SK-N-SH (cell line): Measurements from ENCODE around the gene LRMDA. TPM values are rescaled to one million over a fixed set of nuclear protein-coding genes. Genes with fewer than 3 reads are reported as not detected.

Experiments used
- CTCF ChIA-PET: fragments of 300-600, 350-600 bp; formaldehyde crosslinking; extraction: SDS; loops from one replicate; lab custom pipeline; 2021; lab: Yijun Ruan, JAX
- POLR2A ChIA-PET: fragments of 350-600 bp; sonication (Branson Sonifier 250); formaldehyde crosslinking; extraction: SDS; loops from one replicate; lab custom pipeline; 2020; ENCODE audit warnings: antibody characterized with exemption, inconsistent platforms; lab: Yijun Ruan, JAX
- DNase-seq: peaks from one replicate; pipeline ENCODE4 v3.0.0; 2012
- H2AFZ ChIP-seq: fragments of 200-600 bp; sonication (generic); 2 replicates; pipeline ENCODE4 v1.8.1; 2016; ENCODE audit warnings: antibody characterized with exemption, mild to moderate bottlenecking, low read depth
- H3F3A ChIP-seq: fragments of 200-600 bp; sonication (generic); replicated peaks from 2 replicates; pipeline ENCODE3; 2016; ENCODE audit warnings: antibody characterized with exemption, mild to moderate bottlenecking; ENCODE audit not compliant: insufficient read depth
- H3K27ac ChIP-seq, 2 experiments: fragments of 200-500 bp in 1 of 2; fragments of 200-600 bp in 1 of 2; sonication (Bioruptor generic) in 1 of 2; sonication (generic), shearing (Covaris generic) in 1 of 2; 2 replicates each; pipeline versions ENCODE4 v1.5.1 to v1.6.1; 2014 to 2016; ENCODE audit warnings: low read depth in 2 of 2, inconsistent platforms in 1 of 2, low read length in 1 of 2, mild to moderate bottlenecking in 1 of 2, mixed read lengths in 1 of 2
- H3K27me3 ChIP-seq: fragments of 200-600 bp; sonication (generic), shearing (Covaris generic); 2 replicates; pipeline ENCODE4 v1.6.1; 2016; ENCODE audit warnings: mixed run types; ENCODE audit not compliant: insufficient read depth
- H3K36me3 ChIP-seq, 2 experiments: fragments of 200-500 bp in 1 of 2; fragments of 200-600 bp in 1 of 2; sonication (Bioruptor generic) in 1 of 2; sonication (generic) in 1 of 2; replicated peaks in 1 of 2; 2 replicates each; pipeline versions ENCODE3 to v1.5.1; 2014 to 2016; ENCODE audit warnings: low read length in 1 of 2, mild to moderate bottlenecking in 1 of 2; ENCODE audit not compliant: insufficient read depth in 2 of 2, control insufficient read depth in 1 of 2
- H3K4me1 ChIP-seq, 2 experiments: fragments of 200-500 bp in 1 of 2; fragments of 200-600 bp in 1 of 2; sonication (Bioruptor generic) in 1 of 2; sonication (generic), shearing (Covaris generic) in 1 of 2; 2 replicates each; pipeline versions ENCODE4 v1.5.1 to v1.6.1; 2014 to 2016; ENCODE audit warnings: low read depth in 1 of 2, low read length in 1 of 2, mixed run types in 1 of 2; ENCODE audit not compliant: insufficient read depth in 2 of 2, control insufficient read depth in 1 of 2
- H3K4me2 ChIP-seq: fragments of 200-600 bp; sonication (generic), shearing (Covaris generic); 2 replicates; pipeline ENCODE4 v1.6.1; 2017; ENCODE audit warnings: mixed run types
- H3K4me3 ChIP-seq, 2 experiments: fragments of 200-500 bp in 1 of 2; fragments of 200-600 bp in 1 of 2; sonication (Bioruptor generic) in 1 of 2; sonication (generic), shearing (Covaris generic) in 1 of 2; 2 replicates each; pipeline versions ENCODE4 v1.5.1 to v1.8.1; 2014 to 2016; ENCODE audit warnings: low read depth in 2 of 2, inconsistent platforms in 1 of 2, low read length in 1 of 2, mild to moderate bottlenecking in 1 of 2, mixed read lengths in 1 of 2, moderate library complexity in 1 of 2
- H3K79me2 ChIP-seq: fragments of 200-600 bp; sonication (generic); 2 replicates; pipeline ENCODE4 v1.8.1; 2017; ENCODE audit warnings: mild to moderate bottlenecking; ENCODE audit not compliant: insufficient read depth
- H3K9ac ChIP-seq: fragments of 200-600 bp; sonication (generic); 2 replicates; pipeline ENCODE4 v1.6.1; 2017; ENCODE audit warnings: mixed run types
- H3K9me2 ChIP-seq: fragments of 200-600 bp; sonication (generic); 2 replicates; pipeline ENCODE4 v1.6.1; 2017; ENCODE audit warnings: mixed run types
- H3K9me3 ChIP-seq: fragments of 200-600 bp; sonication (generic); 2 replicates; pipeline ENCODE4 v1.6.1; 2017; ENCODE audit warnings: mixed run types, mild to moderate bottlenecking, moderate library complexity
- H4K20me1 ChIP-seq: fragments of 200-600 bp; sonication (generic); 2 replicates; pipeline ENCODE4 v1.6.1; 2017; ENCODE audit warnings: mild to moderate bottlenecking, mixed run types; ENCODE audit not compliant: insufficient read depth
- CHD2 ChIP-seq: fragments of 150-350 bp; IDR thresholded peaks from 2 replicates; pipeline ENCODE4 v1.6.1; 2018; ENCODE audit warnings: low read length; ENCODE audit not compliant: partially characterized antibody
- CTCF ChIP-seq: fragments of 200-600 bp; sonication (generic); IDR thresholded peaks from 2 replicates; pipeline ENCODE4 v1.6.1; 2017; ENCODE audit warnings: antibody characterized with exemption, mild to moderate bottlenecking, moderate library complexity
- ELF1 ChIP-seq: IDR thresholded peaks from 2 replicates; pipeline ENCODE4 v1.4.0; 2012
- EP300 ChIP-seq, 2 experiments: IDR thresholded peaks; 2 replicates each; pipeline versions ENCODE4 v1.4.0 to v1.6.1; 2012; ENCODE audit warnings: borderline replicate concordance in 1 of 2, low read depth in 1 of 2, low read length in 1 of 2
- EZH2phosphoT487 ChIP-seq: fragments of 200-600 bp; sonication (generic); IDR thresholded peaks from 2 replicates; pipeline ENCODE4 v1.6.1; 2017; ENCODE audit warnings: low read depth, mixed run types, mild to moderate bottlenecking, antibody characterized with exemption, moderate library complexity, borderline replicate concordance
- FOSL2 ChIP-seq: IDR thresholded peaks from 2 replicates; pipeline ENCODE4 v1.4.0; 2012; ENCODE audit warnings: low read depth, mild to moderate bottlenecking, moderate library complexity, borderline replicate concordance
- FOXJ3 ChIP-seq: sonication (generic); formaldehyde crosslinking; IDR thresholded peaks from 2 replicates; pipeline ENCODE4 v1.5.1; 2020; ENCODE audit warnings: mild to moderate bottlenecking, missing genetic modification reagents
- FOXM1 ChIP-seq: IDR thresholded peaks from 2 replicates; pipeline ENCODE4 v1.4.0; 2012; ENCODE audit warnings: low read depth, mild to moderate bottlenecking
- GABPA ChIP-seq: IDR thresholded peaks from 2 replicates; pipeline ENCODE4 v1.4.0; 2012; ENCODE audit warnings: low read depth, mild to moderate bottlenecking
- GATA2 ChIP-seq: sonication (generic); formaldehyde crosslinking; IDR thresholded peaks from 2 replicates; pipeline ENCODE4 v1.5.0; 2020; ENCODE audit warnings: mild to moderate bottlenecking, missing genetic modification reagents
- JUND ChIP-seq: IDR thresholded peaks from 2 replicates; pipeline ENCODE4 v1.4.0; 2012
- MAX ChIP-seq: IDR thresholded peaks from 2 replicates; pipeline ENCODE4 v1.4.0; 2012; ENCODE audit warnings: low read depth
- MXI1 ChIP-seq: IDR thresholded peaks from 2 replicates; pipeline ENCODE4 v1.6.1; 2012; ENCODE audit warnings: mild to moderate bottlenecking, low read depth, low read length, improper control_type of control experiment
- NFIC ChIP-seq: IDR thresholded peaks from 2 replicates; pipeline ENCODE4 v1.4.0; 2012; ENCODE audit warnings: borderline replicate concordance
- POLR2AphosphoS5 ChIP-seq: IDR thresholded peaks from 2 replicates; pipeline ENCODE4 v1.6.1; 2012; ENCODE audit warnings: low read depth, low read length
- RCOR1 ChIP-seq: fragments of 150-350 bp; IDR thresholded peaks from 2 replicates; pipeline ENCODE4 v1.6.1; 2017; ENCODE audit warnings: antibody characterized with exemption, low read length
- RFX5 ChIP-seq: IDR thresholded peaks from 2 replicates; pipeline ENCODE4 v1.6.1; 2012; ENCODE audit warnings: mild to moderate bottlenecking, improper control_type of control experiment, low read length
- RXRA ChIP-seq: IDR thresholded peaks from 2 replicates; pipeline ENCODE4 v1.4.0; 2012; ENCODE audit warnings: low read depth, mild to moderate bottlenecking, borderline replicate concordance
- SIN3A ChIP-seq: IDR thresholded peaks from 2 replicates; pipeline ENCODE4 v1.6.1; 2012; ENCODE audit warnings: low read depth, mild to moderate bottlenecking, low read length, moderate library complexity, borderline replicate concordance
- SMC3 ChIP-seq: IDR thresholded peaks from 2 replicates; pipeline ENCODE4 v1.6.1; 2012; ENCODE audit warnings: low read depth, low read length, improper control_type of control experiment
- TCF12 ChIP-seq: IDR thresholded peaks from 2 replicates; pipeline ENCODE4 v1.4.0; 2012
- TEAD4 ChIP-seq: IDR thresholded peaks from 2 replicates; pipeline ENCODE4 v1.4.0; 2012; ENCODE audit warnings: mild to moderate bottlenecking, borderline replicate concordance; ENCODE audit not compliant: insufficient read depth
- WGBS: methylation state at CpG from one replicate; pipeline ENCODE4 v1.1.6; 2017; ENCODE audit warnings: low lambda C conversion rate; 5-methylcytosine and 5-hydroxymethylcytosine counted together
- polyA plus RNA-seq, 3 experiments: library from polyadenylated mRNA; depleted of rRNA; stranded (reverse); fragments of >200 nt; gene quantifications; 2 replicates each; pipeline ENCODE4 v1.2.3, GENCODE V29; 2012
- TF ChIP-seq, protein P1 (sequence below): fragments of 150-350 bp; IDR thresholded peaks from 2 replicates; pipeline ENCODE4 v1.6.1; 2016; ENCODE audit warnings: mild to moderate bottlenecking, low read depth, low read length
- TF ChIP-seq, protein P2 (sequence below): IDR thresholded peaks from 2 replicates; pipeline ENCODE4 v1.4.0; 2012; ENCODE audit warnings: low read depth, borderline replicate concordance
- TF ChIP-seq, protein P3 (sequence below): fragments of 150-350 bp; IDR thresholded peaks from 2 replicates; pipeline ENCODE4 v1.6.1; 2017; ENCODE audit warnings: antibody characterized with exemption, low read length, low read depth, borderline replicate concordance

The LRMDA gene
- polyA plus RNA-seq, 1 of the 3 experiments (the other 2 are of a cell fraction) = 0.95 TPM

GRCh38 chr10:75433216-75433615, 1.8 kb downstream of the LRMDA start (continued):
- TF ChIP-seq, protein P1, sequence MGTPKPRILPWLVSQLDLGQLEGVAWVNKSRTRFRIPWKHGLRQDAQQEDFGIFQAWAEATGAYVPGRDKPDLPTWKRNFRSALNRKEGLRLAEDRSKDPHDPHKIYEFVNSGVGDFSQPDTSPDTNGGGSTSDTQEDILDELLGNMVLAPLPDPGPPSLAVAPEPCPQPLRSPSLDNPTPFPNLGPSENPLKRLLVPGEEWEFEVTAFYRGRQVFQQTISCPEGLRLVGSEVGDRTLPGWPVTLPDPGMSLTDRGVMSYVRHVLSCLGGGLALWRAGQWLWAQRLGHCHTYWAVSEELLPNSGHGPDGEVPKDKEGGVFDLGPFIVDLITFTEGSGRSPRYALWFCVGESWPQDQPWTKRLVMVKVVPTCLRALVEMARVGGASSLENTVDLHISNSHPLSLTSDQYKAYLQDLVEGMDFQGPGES = no peak
- no peak for TF ChIP-seq NFIC
- no peak for TF ChIP-seq TEAD4
- no peak for TF ChIP-seq CHD2
- no peak for TF ChIP-seq CTCF
- no peak for TF ChIP-seq TCF12
- TF ChIP-seq SIN3A = no peak
- no peak for TF ChIP-seq MAX
- no peak for TF ChIP-seq GABPA

DNA sequence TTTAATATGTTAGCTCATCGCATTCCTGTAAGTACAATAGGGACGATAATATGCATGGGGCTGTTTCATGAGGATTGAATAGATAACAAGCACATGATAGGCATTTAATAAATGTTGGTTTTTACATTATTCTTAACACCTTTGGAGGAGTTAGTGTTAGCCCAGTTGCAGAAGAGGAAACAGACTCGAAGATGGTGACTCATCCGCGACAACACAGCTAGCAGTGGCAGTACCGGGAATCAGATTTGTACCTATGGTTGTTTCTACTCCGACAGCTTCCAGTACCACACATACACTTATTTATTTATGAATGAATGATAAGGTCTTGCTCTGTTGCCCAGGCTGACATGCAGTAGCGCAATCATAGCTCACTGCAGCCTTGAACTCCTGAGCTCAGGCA, 2.9 kb downstream of the LRMDA start:
- WGBS = 95% methylated on average over 8 of the region's 8 CpGs
- no peaks in the 10 kb centered on the region for H3F3A ChIP-seq

More for the DNA sequence above, 2.9 kb downstream of the LRMDA start:
- POLR2A ChIA-PET = no interaction called here
- Histone ChIP-seq H4K20me1 (no peaks in the 10 kb centered on the region), H3K9me3 (no peaks in the 10 kb centered on the region), H2AFZ (no peak overlapping the region), H3K36me3 (no peaks in the 10 kb centered on the region), H3K4me2 (no peak overlapping the region), H3K27me3 (no peaks in the 10 kb centered on the region), H3K4me3 (no peak overlapping the region), H3K27ac (no peak overlapping the region), H3K79me2 (no peaks in the 10 kb centered on the region), H3K9ac (no peak overlapping the region), H3K4me1 (peaks cover 0 to 8% of the 10 kb centered on the region in 2 experiments; a peak in 1 of 4 replicates), H3K9me2 (no peaks in the 10 kb centered on the region)
- no peak for TF ChIP-seq GABPA
- no peak for TF ChIP-seq RXRA
- no peak for TF ChIP-seq MAX
- no peak for TF ChIP-seq EZH2phosphoT487
- no peak for TF ChIP-seq RCOR1
- TF ChIP-seq SMC3 = no peak
- TF ChIP-seq EP300 (IDR thresholded peaks at IDR 0.05; ENCODE audit: borderline replicate concordance in 1 of 2, low read depth in 1 of 2, low read length in 1 of 2) = no peak
- no peak for TF ChIP-seq RFX5
- no peak for TF ChIP-seq ELF1
- TF ChIP-seq, protein P2, sequence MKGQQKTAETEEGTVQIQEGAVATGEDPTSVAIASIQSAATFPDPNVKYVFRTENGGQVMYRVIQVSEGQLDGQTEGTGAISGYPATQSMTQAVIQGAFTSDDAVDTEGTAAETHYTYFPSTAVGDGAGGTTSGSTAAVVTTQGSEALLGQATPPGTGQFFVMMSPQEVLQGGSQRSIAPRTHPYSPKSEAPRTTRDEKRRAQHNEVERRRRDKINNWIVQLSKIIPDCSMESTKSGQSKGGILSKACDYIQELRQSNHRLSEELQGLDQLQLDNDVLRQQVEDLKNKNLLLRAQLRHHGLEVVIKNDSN = no peak
- no peak for TF ChIP-seq GATA2 (CRISPR knock-in tag)
- no peak for TF ChIP-seq FOXM1
- no peak for TF ChIP-seq MXI1
- TF ChIP-seq, protein P3, sequence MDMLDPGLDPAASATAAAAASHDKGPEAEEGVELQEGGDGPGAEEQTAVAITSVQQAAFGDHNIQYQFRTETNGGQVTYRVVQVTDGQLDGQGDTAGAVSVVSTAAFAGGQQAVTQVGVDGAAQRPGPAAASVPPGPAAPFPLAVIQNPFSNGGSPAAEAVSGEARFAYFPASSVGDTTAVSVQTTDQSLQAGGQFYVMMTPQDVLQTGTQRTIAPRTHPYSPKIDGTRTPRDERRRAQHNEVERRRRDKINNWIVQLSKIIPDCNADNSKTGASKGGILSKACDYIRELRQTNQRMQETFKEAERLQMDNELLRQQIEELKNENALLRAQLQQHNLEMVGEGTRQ = no peak
- TF ChIP-seq POLR2AphosphoS5 = no peak
- TF ChIP-seq, protein P1 = no peak
- TF ChIP-seq FOSL2 = no peak
- no peak for TF ChIP-seq JUND
- TF ChIP-seq FOXJ3 = no peak
- CTCF ChIA-PET = interaction anchor here (0.9 kb wide), 1 partner anchor 17 kb away, joined by 3 read pairs; no protein-coding TSS in a partner anchor
- DNase-seq = no peak
